Activated CD8-positive, alpha-beta memory T cell treated with anti-CD3 and anti-CD28 coated beads, Interleukin-2, amount 10 ng/mL, durations not matched to agents 7 days and 5 days (primary cell): Measurements from ENCODE around the gene ERC1. TPM values are rescaled to one million over a fixed set of nuclear protein-coding genes. Genes with fewer than 3 reads are reported as not detected.
A peak's percentile ranks its signal among the peaks of the same experiment; 100 is the strongest.

Experiments used
- ATAC-seq: fragments of 150-1000 bp; cut with Tn5 transposase; one replicate; pipeline ENCODE4 v1.10.0; 2021; ENCODE audit warnings: moderate library complexity
- CTCF ChIA-PET: fragments of 350-600 bp; sonication (Branson Sonifier 250); formaldehyde crosslinking; loops from one replicate; lab custom pipeline; 2021; ENCODE audit warnings: antibody characterized with exemption; lab: Charles Lee
- DNase-seq: peaks from one replicate; pipeline ENCODE4 v3.0.0-alpha.2; 2020
- H3K27ac Mint-ChIP-seq: one replicate; pipeline ENCODE4 v1.8.0; 2021; ENCODE audit warnings: mild to moderate bottlenecking, mixed read lengths
- H3K27me3 Mint-ChIP-seq: one replicate; pipeline ENCODE4 v1.8.0; 2021; ENCODE audit warnings: mixed read lengths
- H3K36me3 Mint-ChIP-seq: one replicate; pipeline ENCODE4 v1.8.0; 2021; ENCODE audit warnings: mild to moderate bottlenecking, mixed read lengths
- H3K4me1 Mint-ChIP-seq: one replicate; pipeline ENCODE4 v1.8.0; 2021; ENCODE audit warnings: mixed read lengths
- H3K4me3 Mint-ChIP-seq: one replicate; pipeline ENCODE4 v1.8.0; 2021; ENCODE audit warnings: mild to moderate bottlenecking, moderate library complexity, mixed read lengths
- H3K9me3 Mint-ChIP-seq: one replicate; pipeline ENCODE4 v1.8.0; 2022; ENCODE audit warnings: low read depth, mixed read lengths
- total RNA-seq, 2 experiments: library from RNA; stranded (reverse); gene quantifications; one replicate each; pipeline ENCODE4 v1.2.3, GENCODE V29; 2021

Gene ERC1
- total RNA-seq, 2 experiments from 2014 or later, result 18.8 to 25.2 TPM

GRCh38 chr12:1467710-1468109, 476.7 kb downstream of the ERC1 start:
- DNase-seq (no peak), ATAC-seq (no peak)
- peaks cover 1% of the 10 kb centered on the region for H3K4me1 Mint-ChIP-seq
- H3K27ac Mint-ChIP-seq, result no peak overlapping the region
- no peaks in the 10 kb centered on the region for H3K9me3 Mint-ChIP-seq
- no peak overlapping the region for H3K4me3 Mint-ChIP-seq
- H3K27me3 Mint-ChIP-seq, result no peaks in the 10 kb centered on the region
- H3K36me3 Mint-ChIP-seq, result peaks cover 3% of the 10 kb centered on the region
- CTCF ChIA-PET, result no interaction called here

GRCh38 chr12:1469070-1469469, 478.0 kb downstream of the ERC1 start:
- no peak overlapping the region for H3K4me3 Mint-ChIP-seq
- no peaks in the 10 kb centered on the region for H3K9me3 Mint-ChIP-seq
- DNase-seq, result no peak
- no peak overlapping the region for H3K27ac Mint-ChIP-seq
- H3K27me3 Mint-ChIP-seq, result no peaks in the 10 kb centered on the region
- CTCF ChIA-PET, result interaction anchor here (1.1 to 1.6 kb wide), 2 partner anchors 311 to 351 kb away, joined by 3 to 4 read pairs; no protein-coding TSS in a partner anchor
- peaks cover 3% of the 10 kb centered on the region for H3K36me3 Mint-ChIP-seq
- no peak for ATAC-seq
- H3K4me1 Mint-ChIP-seq, result peaks cover 1% of the 10 kb centered on the region

- CTCF ChIA-PET, result interaction anchor here (0.7 kb wide), 1 partner anchor 114 kb away, joined by 3 read pairs; no protein-coding TSS in a partner anchor
- Mint-ChIP-seq H3K4me3 (no peak overlapping the region), H3K36me3 (peaks cover 3% of the 10 kb centered on the region), H3K27ac (no peak overlapping the region), H3K9me3 (no peaks in the 10 kb centered on the region), H3K4me1 (peaks cover 1% of the 10 kb centered on the region), H3K27me3 (no peaks in the 10 kb centered on the region)
- no peak for DNase-seq
- ATAC-seq, result no peak
Observed at GRCh38 chr12:1470051-1470450, 479.0 kb downstream of the ERC1 start.

GRCh38 chr12:1471224-1471623, 480.2 kb downstream of the ERC1 start:
- CTCF ChIA-PET, result interaction anchor here (1.2 kb wide), 1 partner anchor 134 kb away, joined by 3 read pairs; no protein-coding TSS in a partner anchor
- peaks cover 3% of the 10 kb centered on the region for H3K36me3 Mint-ChIP-seq
- peaks cover 1% of the 10 kb centered on the region for H3K4me1 Mint-ChIP-seq
- no peak overlapping the region for H3K27ac Mint-ChIP-seq
- no peaks in the 10 kb centered on the region for H3K27me3 Mint-ChIP-seq
- no peak overlapping the region for H3K4me3 Mint-ChIP-seq
- ATAC-seq (no peak), DNase-seq (no peak)
- no peaks in the 10 kb centered on the region for H3K9me3 Mint-ChIP-seq

- ATAC-seq, result peak; percentile 50
- Mint-ChIP-seq H3K4me1 (peaks cover 3% of the 10 kb centered on the region), H3K27me3 (no peaks in the 10 kb centered on the region), H3K4me3 (no peak overlapping the region), H3K36me3 (peaks cover 3% of the 10 kb centered on the region), H3K27ac (no peak overlapping the region), H3K9me3 (no peaks in the 10 kb centered on the region)
- CTCF ChIA-PET, result interaction anchor here (0.9 to 1.9 kb wide), 3 partner anchors 110 to 365 kb away, joined by 3 to 6 read pairs (median 3); no protein-coding TSS in a partner anchor
- peak; percentile 85 for DNase-seq
Observed at GRCh38 chr12:1473418-1473817, 482.4 kb downstream of the ERC1 start.

GRCh38 chr12:1474041-1474573, 483.1 kb downstream of the ERC1 start:
- ATAC-seq, result peak; percentile 87
- Mint-ChIP-seq H3K4me1 (peaks cover 3% of the 10 kb centered on the region), H3K4me3 (no peak overlapping the region), H3K36me3 (peaks cover 3% of the 10 kb centered on the region), H3K27me3 (no peaks in the 10 kb centered on the region), H3K9me3 (no peaks in the 10 kb centered on the region), H3K27ac (no peak overlapping the region)
- CTCF ChIA-PET, result interaction anchor here (0.9 to 1.9 kb wide), 3 partner anchors 109 to 366 kb away, joined by 3 to 6 read pairs (median 3); no protein-coding TSS in a partner anchor
- DNase-seq, result peak; percentile 78

- H3K4me3 Mint-ChIP-seq, result no peak overlapping the region
- no peaks in the 10 kb centered on the region for H3K27me3 Mint-ChIP-seq
- no peak overlapping the region for H3K27ac Mint-ChIP-seq
- CTCF ChIA-PET, result interaction anchor here (0.9 to 1.6 kb wide), 2 partner anchors 129 to 366 kb away, joined by 3 read pairs; no protein-coding TSS in a partner anchor
- ATAC-seq (no peak), DNase-seq (no peak)
- H3K9me3 Mint-ChIP-seq, result no peaks in the 10 kb centered on the region
- peaks cover 3% of the 10 kb centered on the region for H3K4me1 Mint-ChIP-seq
- H3K36me3 Mint-ChIP-seq, result peaks cover 3% of the 10 kb centered on the region
Observed at GRCh38 chr12:1474574-1475153, 483.6 kb downstream of the ERC1 start.

- Mint-ChIP-seq H3K27me3 (no peaks in the 10 kb centered on the region), H3K36me3 (no peaks in the 10 kb centered on the region), H3K27ac (no peak overlapping the region), H3K4me3 (no peak overlapping the region), H3K9me3 (no peaks in the 10 kb centered on the region), H3K4me1 (peaks cover 1% of the 10 kb centered on the region)
- ATAC-seq, result no peak
- no peak for DNase-seq
- CTCF ChIA-PET, result no interaction called here
Observed at GRCh38 chr12:1479645-1480044, 488.6 kb downstream of the ERC1 start.

- DNase-seq (no peak), ATAC-seq (no peak)
- H3K4me3 Mint-ChIP-seq, result no peak overlapping the region
- peaks cover 1% of the 10 kb centered on the region for H3K4me1 Mint-ChIP-seq
- CTCF ChIA-PET, result no interaction called here
- H3K9me3 Mint-ChIP-seq, result no peaks in the 10 kb centered on the region
- no peak overlapping the region for H3K27ac Mint-ChIP-seq
- no peaks in the 10 kb centered on the region for H3K27me3 Mint-ChIP-seq
- no peaks in the 10 kb centered on the region for H3K36me3 Mint-ChIP-seq
Observed at GRCh38 chr12:1481326-1481725, 490.3 kb downstream of the ERC1 start.

GRCh38 chr12:1481906-1482305, 490.9 kb downstream of the ERC1 start:
- no peaks in the 10 kb centered on the region for H3K9me3 Mint-ChIP-seq
- CTCF ChIA-PET, result no interaction called here
- H3K4me3 Mint-ChIP-seq, result no peak overlapping the region
- ATAC-seq (no peak), DNase-seq (no peak)
- H3K36me3 Mint-ChIP-seq, result no peaks in the 10 kb centered on the region
- peaks cover under 1% of the 10 kb centered on the region for H3K4me1 Mint-ChIP-seq
- H3K27me3 Mint-ChIP-seq, result no peaks in the 10 kb centered on the region
- H3K27ac Mint-ChIP-seq, result no peak overlapping the region

- Mint-ChIP-seq H3K27ac (no peak overlapping the region), H3K4me1 (peaks cover 11% of the 10 kb centered on the region), H3K4me3 (no peak overlapping the region), H3K36me3 (no peaks in the 10 kb centered on the region), H3K27me3 (no peaks in the 10 kb centered on the region), H3K9me3 (no peaks in the 10 kb centered on the region)
- DNase-seq (no peak), ATAC-seq (no peak)
- CTCF ChIA-PET, result interaction anchor here (1.2 kb wide), 1 partner anchor 10 kb away, joined by 4 read pairs; no protein-coding TSS in a partner anchor
Observed at GRCh38 chr12:1488908-1489381, 497.9 kb downstream of the ERC1 start.

GRCh38 chr12:1491983-1492697, 501.1 kb downstream of the ERC1 start:
- H3K27ac Mint-ChIP-seq, result no peak overlapping the region
- no peak for ATAC-seq
- peaks cover 11% of the 10 kb centered on the region for H3K4me1 Mint-ChIP-seq
- no peaks in the 10 kb centered on the region for H3K27me3 Mint-ChIP-seq
- DNase-seq, result no peak
- H3K9me3 Mint-ChIP-seq, result no peaks in the 10 kb centered on the region
- H3K4me3 Mint-ChIP-seq, result no peak overlapping the region
- H3K36me3 Mint-ChIP-seq, result no peaks in the 10 kb centered on the region
- CTCF ChIA-PET, result no interaction called here

GRCh38 chr12:1493781-1494565, 502.9 kb downstream of the ERC1 start:
- H3K27ac Mint-ChIP-seq, result no peak overlapping the region
- H3K9me3 Mint-ChIP-seq, result no peaks in the 10 kb centered on the region
- H3K4me1 Mint-ChIP-seq, result peaks cover 3% of the 10 kb centered on the region
- H3K27me3 Mint-ChIP-seq, result peaks cover 5% of the 10 kb centered on the region
- no peak for DNase-seq
- H3K4me3 Mint-ChIP-seq, result no peak overlapping the region
- no peak for ATAC-seq
- CTCF ChIA-PET, result no interaction called here
- no peaks in the 10 kb centered on the region for H3K36me3 Mint-ChIP-seq
